GM23338 (cell line): ENCODE measurements around the gene PIBF1. TPM values are rescaled to one million over a fixed set of nuclear protein-coding genes. Genes with fewer than 3 reads are reported as not detected.

Experiments
- ATAC-seq: fragments of 200-7000 bp; cut with Tn5 transposase; 3 replicates; pipeline ENCODE4 v1.9.1; 2020
- DNase-seq: peaks from one replicate; pipeline ENCODE4 v3.0.0-alpha.2; 2015; ENCODE audit warnings: low spot score
- H2AFZ ChIP-seq: fragments of 200-600 bp; sonication (generic); 2 replicates; pipeline ENCODE4 v1.8.0; 2016; ENCODE audit warnings: antibody characterized with exemption, mild to moderate bottlenecking, moderate library complexity
- H3F3A ChIP-seq: fragments of 200-600 bp; sonication (generic); replicated peaks from 2 replicates; pipeline ENCODE4 v1.8.0; 2017; ENCODE audit warnings: antibody characterized with exemption, mixed run types, low read depth
- H3K27ac ChIP-seq: fragments of 200-600 bp; sonication (generic); 2 replicates; pipeline ENCODE4 v1.6.1; 2016; ENCODE audit warnings: low read depth
- H3K27me3 ChIP-seq: fragments of 200-600 bp; sonication (generic); 2 replicates; pipeline ENCODE4 v1.8.0; 2016; ENCODE audit warnings: mild to moderate bottlenecking, mixed run types, moderate library complexity; ENCODE audit not compliant: insufficient read depth
- H3K36me3 ChIP-seq: fragments of 200-600 bp; sonication (generic); 2 replicates; pipeline ENCODE4 v1.8.0; 2016; ENCODE audit warnings: mild to moderate bottlenecking; ENCODE audit not compliant: insufficient read depth
- H3K4me1 ChIP-seq: fragments of 200-600 bp; sonication (generic); 2 replicates; pipeline ENCODE4 v1.8.0; 2016; ENCODE audit warnings: mild to moderate bottlenecking, moderate library complexity; ENCODE audit not compliant: insufficient read depth
- H3K4me2 ChIP-seq: fragments of 200-600 bp; sonication (generic); 2 replicates; pipeline ENCODE4 v1.7.1; 2017; ENCODE audit warnings: mixed run types
- H3K4me3 ChIP-seq: fragments of 200-600 bp; sonication (generic); 2 replicates; pipeline ENCODE4 v1.6.1; 2016; ENCODE audit warnings: mixed run types
- H3K79me2 ChIP-seq: fragments of 200-600 bp; sonication (generic); replicated peaks from 2 replicates; pipeline ENCODE4 v1.8.0; 2017; ENCODE audit warnings: mild to moderate bottlenecking; ENCODE audit not compliant: insufficient read depth
- H3K9me2 ChIP-seq: fragments of 200-600 bp; sonication (generic); 2 replicates; pipeline ENCODE4 v1.8.0; 2017; ENCODE audit not compliant: insufficient read depth
- H4K20me1 ChIP-seq: fragments of 200-600 bp; sonication (generic); replicated peaks from 2 replicates; pipeline ENCODE4 v1.8.0; 2017; ENCODE audit warnings: mild to moderate bottlenecking; ENCODE audit not compliant: insufficient read depth
- H3K27ac Mint-ChIP-seq: 2 replicates; pipeline ENCODE4 v1.8.0; 2020; ENCODE audit warnings: inconsistent platforms, mild to moderate bottlenecking, moderate library complexity, mixed read lengths
- H3K27me3 Mint-ChIP-seq: 3 replicates; pipeline ENCODE4 v1.8.0; 2022; ENCODE audit warnings: low read depth, mild to moderate bottlenecking, moderate library complexity, mixed read lengths, inconsistent platforms; ENCODE audit not compliant: insufficient read depth, poor library complexity
- H3K36me3 Mint-ChIP-seq: 3 replicates; pipeline ENCODE4 v1.8.0; 2021; ENCODE audit warnings: low read depth, mild to moderate bottlenecking, inconsistent platforms, moderate library complexity, mixed read lengths
- H3K4me1 Mint-ChIP-seq: 3 replicates; pipeline ENCODE4 v1.8.0; 2020; ENCODE audit warnings: mild to moderate bottlenecking, inconsistent platforms, mixed read lengths
- H3K4me3 Mint-ChIP-seq: 3 replicates; pipeline ENCODE4 v1.8.0; 2021; ENCODE audit warnings: moderate library complexity, mild to moderate bottlenecking, inconsistent platforms, mixed read lengths
- H3K9me3 Mint-ChIP-seq: 3 replicates; pipeline ENCODE4 v1.8.0; 2020; ENCODE audit warnings: moderate library complexity, mild to moderate bottlenecking, inconsistent platforms, mixed read lengths
- CREB1 ChIP-seq: fragments of 250-450 bp; sonication (Bioruptor Pico); IDR thresholded peaks from 2 replicates; pipeline ENCODE4 v1.5.0; 2020; ENCODE audit warnings: low read depth, mild to moderate bottlenecking, moderate library complexity
- CTCF ChIP-seq, 2 experiments: fragments of 200-600 bp in 1 of 2; sonication (generic) in 1 of 2; conservative IDR thresholded peaks; 2 replicates each; pipeline versions ENCODE4 v1.5.1 to v1.6.1; 2016 to 2017; ENCODE audit warnings: antibody characterized with exemption in 2 of 2, low read depth in 2 of 2, mild to moderate bottlenecking in 2 of 2, moderate library complexity in 1 of 2
- EZH2 ChIP-seq: fragments of 200-600 bp; sonication (generic); IDR thresholded peaks from one replicate; pipeline ENCODE4 v1.8.0; 2017; ENCODE audit warnings: antibody characterized with exemption, mild to moderate bottlenecking, low read depth; ENCODE audit not compliant: unreplicated experiment
- EZH2phosphoT487 ChIP-seq: fragments of 200-600 bp; sonication (generic); IDR thresholded peaks from one replicate; pipeline ENCODE4 v1.8.1; 2018; ENCODE audit warnings: antibody characterized with exemption; ENCODE audit not compliant: unreplicated experiment
- JUNB ChIP-seq: IDR thresholded peaks from one replicate; pipeline ENCODE4 v1.6.1; 2016; ENCODE audit warnings: antibody characterized with exemption; ENCODE audit not compliant: unreplicated experiment
- NANOG ChIP-seq: IDR thresholded peaks from 2 replicates; pipeline ENCODE4 v1.6.1; 2016; ENCODE audit warnings: antibody characterized with exemption, borderline replicate concordance
- POLR2AphosphoS5 ChIP-seq: IDR thresholded peaks from 2 replicates; pipeline ENCODE4 v1.6.1; 2016; ENCODE audit warnings: antibody characterized with exemption, low read depth
- REST ChIP-seq: IDR thresholded peaks from one replicate; pipeline ENCODE4 v1.6.1; 2018; ENCODE audit warnings: antibody characterized with exemption; ENCODE audit not compliant: unreplicated experiment
- STAT1 ChIP-seq: IDR thresholded peaks from one replicate; pipeline ENCODE4 v1.6.1; 2016; ENCODE audit warnings: antibody characterized with exemption; ENCODE audit not compliant: unreplicated experiment
- ZNF114 ChIP-seq: fragments of 250-450 bp; sonication (Bioruptor Pico); IDR thresholded peaks from 2 replicates; pipeline ENCODE4 v1.5.0; 2020; ENCODE audit warnings: mild to moderate bottlenecking, moderate library complexity
- ZNF331 ChIP-seq: fragments of 250-450 bp; sonication (Bioruptor Pico); IDR thresholded peaks from 2 replicates; pipeline ENCODE4 v1.5.0; 2020; ENCODE audit warnings: low read depth, mild to moderate bottlenecking, moderate library complexity
- polyA plus RNA-seq: library from polyadenylated mRNA; unstranded; fragments of >200 nt; fragmentation: Nextera tagmentation; extraction: Ambion mirVana; gene quantifications from 2 replicates; pipeline ENCODE4 v1.2.1, GENCODE V29; 2016
- total RNA-seq: library from RNA; depleted of rRNA; stranded (reverse); fragments of >200 nt; shearing (Covaris generic); gene quantifications from 2 replicates; pipeline ENCODE4 v1.2.3, GENCODE V29; 2014
- TF ChIP-seq, protein P1 (sequence below): IDR thresholded peaks from 2 replicates; pipeline ENCODE4 v1.6.1; 2016; ENCODE audit warnings: antibody characterized with exemption
- TF ChIP-seq, protein P2 (sequence below): fragments of 250-450 bp; sonication (Bioruptor Pico); IDR thresholded peaks from 2 replicates; pipeline ENCODE4 v1.5.0; 2020; ENCODE audit warnings: mild to moderate bottlenecking, moderate library complexity

The PIBF1 gene
- total and polyA plus RNA-seq, 2 experiments from 2014 or later, result 14.9 to 22.6 TPM

- ATAC-seq (no peak), DNase-seq (no peak)
- H3K4me1 ChIP-seq, result peaks cover under 1% of the 10 kb centered on the region; the same call in 1 of the 2 replicates
- H3K27me3 ChIP-seq, result no peaks in the 10 kb centered on the region
- Mint-ChIP-seq H3K4me1 (peaks cover 5% of the 10 kb centered on the region; the same call in 2 of the 3 replicates), H3K9me3 (no peaks in the 10 kb centered on the region), H3K27ac (no peak overlapping the region), H3K4me3 (no peak overlapping the region), H3K27me3 (no peaks in the 10 kb centered on the region), H3K36me3 (no peaks in the 10 kb centered on the region)
- no peak overlapping the region for H3K4me3 ChIP-seq
- H2AFZ ChIP-seq, result no peak overlapping the region
- no peaks in the 10 kb centered on the region for H3F3A ChIP-seq
- no peaks in the 10 kb centered on the region for H4K20me1 ChIP-seq
- no peaks in the 10 kb centered on the region for H3K79me2 ChIP-seq
- H3K4me2 ChIP-seq, result no peak overlapping the region
- H3K36me3 ChIP-seq, result no peaks in the 10 kb centered on the region
- H3K9me2 ChIP-seq, result no peaks in the 10 kb centered on the region
- TF ChIP-seq NANOG, result no peak
- no peak for TF ChIP-seq CTCF (conservative IDR thresholded peaks at IDR 0.05; ENCODE audit: low read depth in 2 of 2)
- TF ChIP-seq, protein P1, sequence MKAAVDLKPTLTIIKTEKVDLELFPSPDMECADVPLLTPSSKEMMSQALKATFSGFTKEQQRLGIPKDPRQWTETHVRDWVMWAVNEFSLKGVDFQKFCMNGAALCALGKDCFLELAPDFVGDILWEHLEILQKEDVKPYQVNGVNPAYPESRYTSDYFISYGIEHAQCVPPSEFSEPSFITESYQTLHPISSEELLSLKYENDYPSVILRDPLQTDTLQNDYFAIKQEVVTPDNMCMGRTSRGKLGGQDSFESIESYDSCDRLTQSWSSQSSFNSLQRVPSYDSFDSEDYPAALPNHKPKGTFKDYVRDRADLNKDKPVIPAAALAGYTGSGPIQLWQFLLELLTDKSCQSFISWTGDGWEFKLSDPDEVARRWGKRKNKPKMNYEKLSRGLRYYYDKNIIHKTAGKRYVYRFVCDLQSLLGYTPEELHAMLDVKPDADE, result no peak
- TF ChIP-seq EZH2, result no peak
- TF ChIP-seq ZNF114, result no peak
- TF ChIP-seq, protein P2, sequence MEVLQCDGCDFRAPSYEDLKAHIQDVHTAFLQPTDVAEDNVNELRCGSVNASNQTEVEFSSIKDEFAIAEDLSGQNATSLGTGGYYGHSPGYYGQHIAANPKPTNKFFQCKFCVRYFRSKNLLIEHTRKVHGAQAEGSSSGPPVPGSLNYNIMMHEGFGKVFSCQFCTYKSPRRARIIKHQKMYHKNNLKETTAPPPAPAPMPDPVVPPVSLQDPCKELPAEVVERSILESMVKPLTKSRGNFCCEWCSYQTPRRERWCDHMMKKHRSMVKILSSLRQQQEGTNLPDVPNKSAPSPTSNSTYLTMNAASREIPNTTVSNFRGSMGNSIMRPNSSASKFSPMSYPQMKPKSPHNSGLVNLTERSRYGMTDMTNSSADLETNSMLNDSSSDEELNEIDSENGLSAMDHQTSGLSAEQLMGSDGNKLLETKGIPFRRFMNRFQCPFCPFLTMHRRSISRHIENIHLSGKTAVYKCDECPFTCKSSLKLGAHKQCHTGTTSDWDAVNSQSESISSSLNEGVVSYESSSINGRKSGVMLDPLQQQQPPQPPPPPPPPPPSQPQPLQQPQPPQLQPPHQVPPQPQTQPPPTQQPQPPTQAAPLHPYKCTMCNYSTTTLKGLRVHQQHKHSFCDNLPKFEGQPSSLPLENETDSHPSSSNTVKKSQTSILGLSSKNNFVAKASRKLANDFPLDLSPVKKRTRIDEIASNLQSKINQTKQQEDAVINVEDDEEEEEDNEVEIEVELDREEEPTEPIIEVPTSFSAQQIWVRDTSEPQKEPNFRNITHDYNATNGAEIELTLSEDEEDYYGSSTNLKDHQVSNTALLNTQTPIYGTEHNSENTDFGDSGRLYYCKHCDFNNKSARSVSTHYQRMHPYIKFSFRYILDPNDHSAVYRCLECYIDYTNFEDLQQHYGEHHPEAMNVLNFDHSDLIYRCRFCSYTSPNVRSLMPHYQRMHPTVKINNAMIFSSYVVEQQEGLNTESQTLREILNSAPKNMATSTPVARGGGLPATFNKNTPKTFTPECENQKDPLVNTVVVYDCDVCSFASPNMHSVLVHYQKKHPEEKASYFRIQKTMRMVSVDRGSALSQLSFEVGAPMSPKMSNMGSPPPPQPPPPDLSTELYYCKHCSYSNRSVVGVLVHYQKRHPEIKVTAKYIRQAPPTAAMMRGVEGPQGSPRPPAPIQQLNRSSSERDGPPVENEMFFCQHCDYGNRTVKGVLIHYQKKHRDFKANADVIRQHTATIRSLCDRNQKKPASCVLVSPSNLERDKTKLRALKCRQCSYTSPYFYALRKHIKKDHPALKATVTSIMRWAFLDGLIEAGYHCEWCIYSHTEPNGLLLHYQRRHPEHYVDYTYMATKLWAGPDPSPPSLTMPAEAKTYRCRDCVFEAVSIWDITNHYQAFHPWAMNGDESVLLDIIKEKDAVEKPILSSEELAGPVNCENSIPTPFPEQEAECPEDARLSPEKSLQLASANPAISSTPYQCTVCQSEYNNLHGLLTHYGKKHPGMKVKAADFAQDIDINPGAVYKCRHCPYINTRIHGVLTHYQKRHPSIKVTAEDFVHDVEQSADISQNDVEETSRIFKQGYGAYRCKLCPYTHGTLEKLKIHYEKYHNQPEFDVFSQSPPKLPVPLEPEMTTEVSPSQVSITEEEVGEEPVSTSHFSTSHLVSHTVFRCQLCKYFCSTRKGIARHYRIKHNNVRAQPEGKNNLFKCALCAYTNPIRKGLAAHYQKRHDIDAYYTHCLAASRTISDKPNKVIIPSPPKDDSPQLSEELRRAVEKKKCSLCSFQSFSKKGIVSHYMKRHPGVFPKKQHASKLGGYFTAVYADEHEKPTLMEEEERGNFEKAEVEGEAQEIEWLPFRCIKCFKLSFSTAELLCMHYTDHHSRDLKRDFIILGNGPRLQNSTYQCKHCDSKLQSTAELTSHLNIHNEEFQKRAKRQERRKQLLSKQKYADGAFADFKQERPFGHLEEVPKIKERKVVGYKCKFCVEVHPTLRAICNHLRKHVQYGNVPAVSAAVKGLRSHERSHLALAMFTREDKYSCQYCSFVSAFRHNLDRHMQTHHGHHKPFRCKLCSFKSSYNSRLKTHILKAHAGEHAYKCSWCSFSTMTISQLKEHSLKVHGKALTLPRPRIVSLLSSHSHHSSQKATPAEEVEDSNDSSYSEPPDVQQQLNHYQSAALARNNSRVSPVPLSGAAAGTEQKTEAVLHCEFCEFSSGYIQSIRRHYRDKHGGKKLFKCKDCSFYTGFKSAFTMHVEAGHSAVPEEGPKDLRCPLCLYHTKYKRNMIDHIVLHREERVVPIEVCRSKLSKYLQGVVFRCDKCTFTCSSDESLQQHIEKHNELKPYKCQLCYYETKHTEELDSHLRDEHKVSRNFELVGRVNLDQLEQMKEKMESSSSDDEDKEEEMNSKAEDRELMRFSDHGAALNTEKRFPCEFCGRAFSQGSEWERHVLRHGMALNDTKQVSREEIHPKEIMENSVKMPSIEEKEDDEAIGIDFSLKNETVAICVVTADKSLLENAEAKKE, result no peak
- TF ChIP-seq POLR2AphosphoS5, result no peak
- TF ChIP-seq STAT1, result no peak
- TF ChIP-seq REST, result no peak
- TF ChIP-seq JUNB, result no peak
- TF ChIP-seq CREB1 (CRISPR knock-in tag), result no peak
- TF ChIP-seq ZNF331 (CRISPR knock-in tag), result no peak
- TF ChIP-seq EZH2phosphoT487, result no peak
- H3K27ac ChIP-seq, result no peak overlapping the region
Observed at GRCh38 chr13:72970301-72970880, 188.5 kb downstream of the PIBF1 start.
